GM12878 (cell line): ENCODE data around the gene ERAL1. TPM values are rescaled to one million over a fixed set of nuclear protein-coding genes. Genes with fewer than 3 reads are reported as not detected.

ENCODE experiments used
- ATAC-seq: fragments of 200-7000 bp; cut with Tn5 transposase; 3 replicates; pipeline ENCODE4 v1.9.1; 2020; ENCODE audit warnings: mild to moderate bottlenecking, moderate library complexity
- BruUV-seq: library from RNA; stranded (reverse); fragments of 400-500 nt; replicated peaks from 2 replicates; lab custom pipeline; 2021; lab: Mats Ljungman, UMichigan
- CTCF ChIA-PET: fragments of 300-600 bp; sonication (Branson Sonifier 250); formaldehyde crosslinking; extraction: SDS; loops from one replicate; lab custom pipeline; 2021; ENCODE audit warnings: inconsistent platforms; lab: Yijun Ruan, JAX
- POLR2A ChIA-PET: fragments of 350-600 bp; formaldehyde crosslinking; extraction: SDS; loops from one replicate; lab custom pipeline; 2021; ENCODE audit warnings: inconsistent platforms; lab: Charles Lee
- RAD21 ChIA-PET: fragments of 300-600 bp; sonication (Branson Sonifier 250); formaldehyde crosslinking; loops from one replicate; lab custom pipeline; 2023; ENCODE audit warnings: antibody characterized with exemption; ENCODE audit not compliant: unreplicated experiment; lab: Charles Lee
- SMC1A ChIA-PET: fragments of 300-600 bp; sonication (Branson Sonifier 250); formaldehyde crosslinking; loops from one replicate; lab custom pipeline; 2023; ENCODE audit not compliant: unreplicated experiment, uncharacterized antibody; lab: Charles Lee
- DNase-seq: peaks from one replicate; pipeline ENCODE4 v3.0.0-alpha.2; 2011; ENCODE audit warnings: low read depth, low spot score
- FAIRE-seq: peaks from 3 replicates; lab custom pipeline; 2011; peaks lifted over from hg19 to GRCh38; lab: Jason Lieb, UNC
- H2AFZ ChIP-seq: 2 replicates; pipeline ENCODE4 v1.6.0; 2011; ENCODE audit warnings: low read depth, low read length, control low read depth; ENCODE audit not compliant: control insufficient read depth
- H3K27ac ChIP-seq: 2 replicates; pipeline ENCODE4 v1.5.1; 2011; ENCODE audit warnings: control low read depth; ENCODE audit not compliant: control insufficient read depth, insufficient read depth
- H3K27me3 ChIP-seq, 2 experiments: replicated peaks in 1 of 2; 2 replicates each; pipeline versions ENCODE4 v1.6.0 to v1.6.1; 2011; ENCODE audit warnings: low read length in 1 of 2; ENCODE audit not compliant: control insufficient read depth in 2 of 2, insufficient read depth in 2 of 2
- H3K36me3 ChIP-seq, 2 experiments: 2 replicates each; pipeline ENCODE4 v1.5.1; 2011; ENCODE audit warnings: low read length in 1 of 2; ENCODE audit not compliant: control insufficient read depth in 2 of 2, insufficient read depth in 2 of 2
- H3K4me1 ChIP-seq: 2 replicates; pipeline ENCODE4 v1.6.1; 2011; ENCODE audit warnings: mild to moderate bottlenecking, low read length, moderate library complexity, mixed read lengths; ENCODE audit not compliant: control insufficient read depth, insufficient read depth
- H3K4me2 ChIP-seq: 2 replicates; pipeline ENCODE4 v1.6.0; 2011; ENCODE audit warnings: control low read depth; ENCODE audit not compliant: control insufficient read depth, insufficient read depth
- H3K4me3 ChIP-seq: fragments of 200-600 bp; sonication (generic); 2 replicates; pipeline ENCODE4 v1.5.1; 2016
- H3K79me2 ChIP-seq: 2 replicates; pipeline ENCODE4 v1.6.0; 2011; ENCODE audit warnings: low read length; ENCODE audit not compliant: control insufficient read depth, insufficient read depth
- H3K9ac ChIP-seq: 2 replicates; pipeline ENCODE4 v1.8.0; 2011; ENCODE audit warnings: low read length, control low read depth, mixed read lengths; ENCODE audit not compliant: control insufficient read depth, insufficient read depth
- H3K9me3 ChIP-seq: replicated peaks from 3 replicates; pipeline ENCODE4 v1.5.1; 2011; ENCODE audit warnings: mild to moderate bottlenecking, low read length; ENCODE audit not compliant: control insufficient read depth, insufficient read depth
- H4K20me1 ChIP-seq: 2 replicates; pipeline ENCODE4 v1.6.0; 2011; ENCODE audit not compliant: control insufficient read depth, insufficient read depth
- CREM ChIP-seq: IDR thresholded peaks from 2 replicates; pipeline ENCODE4 v1.6.1; 2014; ENCODE audit warnings: antibody characterized with exemption, low read depth
- NFIC ChIP-seq: IDR thresholded peaks from 2 replicates; pipeline ENCODE4 v1.6.1; 2012; ENCODE audit warnings: low read depth, mild to moderate bottlenecking, inconsistent platforms, low read length, moderate library complexity
- RELB ChIP-seq: fragments of 450-650 bp; IDR thresholded peaks from 2 replicates; pipeline ENCODE4 v1.6.1; 2017; ENCODE audit warnings: low read depth, mild to moderate bottlenecking, moderate library complexity
- WGBS: methylation state at CpG from one replicate; pipeline ENCODE4 v1.1.6; 2016; ENCODE audit warnings: low lambda C conversion rate; ENCODE audit not compliant: insufficient replicate concordance, insufficient coverage; ENCODE audit errors: missing lambda C conversion rate; 5-methylcytosine and 5-hydroxymethylcytosine counted together
- in situ Hi-C: fragments of 300-500 bp; cut with MboI; formaldehyde crosslinking; loops from 9 replicates; pipeline ENCODE4 v1.14.3; 2018; ENCODE audit warnings: mixed read lengths
- intact Hi-C: fragments of 100-400 bp; cut with micrococcal nuclease; formaldehyde crosslinking; loops from one replicate; pipeline ENCODE4 v1.14.2; 2022; ENCODE audit not compliant: unreplicated experiment
- polyA plus RNA-seq, 11 experiments: library from polyadenylated mRNA; depleted of rRNA in 4 of 11; unstranded in 6 of 11; stranded (reverse) in 5 of 11; fragments of >200 nt; fragmentation: Nextera tagmentation in 4 of 11; fragmentation: Illumina TruSeq in 1 of 11; extraction: Ambion mirVana in 4 of 11; extraction: Trizol in 1 of 11; gene quantifications; 1 replicate in 1 of 11; 2 replicates in 10 of 11; pipeline versions ENCODE4 v1.2.1 to v1.2.3, GENCODE V29; 2011 to 2016; ENCODE audit warnings: inconsistent platforms in 2 of 11, missing spikeins in 2 of 11, low read depth in 1 of 11
- total RNA-seq, 4 experiments: library from RNA; depleted of rRNA in 3 of 4; stranded (reverse); fragments of >200 nt in 3 of 4; fragmentation: Illumina TruSeq in 1 of 4; extraction: Trizol in 1 of 4; gene quantifications; 2 replicates each; pipeline versions ENCODE4 v1.2.1 to v1.2.3, GENCODE V29; 2013 to 2021

The ERAL1 gene
- total and polyA plus RNA-seq, 10 of the 15 experiments (the other 5 are each of a cell fraction or from before 2014, with no cell fraction given), result 27.7 to 175 (median 104) TPM

DNA sequence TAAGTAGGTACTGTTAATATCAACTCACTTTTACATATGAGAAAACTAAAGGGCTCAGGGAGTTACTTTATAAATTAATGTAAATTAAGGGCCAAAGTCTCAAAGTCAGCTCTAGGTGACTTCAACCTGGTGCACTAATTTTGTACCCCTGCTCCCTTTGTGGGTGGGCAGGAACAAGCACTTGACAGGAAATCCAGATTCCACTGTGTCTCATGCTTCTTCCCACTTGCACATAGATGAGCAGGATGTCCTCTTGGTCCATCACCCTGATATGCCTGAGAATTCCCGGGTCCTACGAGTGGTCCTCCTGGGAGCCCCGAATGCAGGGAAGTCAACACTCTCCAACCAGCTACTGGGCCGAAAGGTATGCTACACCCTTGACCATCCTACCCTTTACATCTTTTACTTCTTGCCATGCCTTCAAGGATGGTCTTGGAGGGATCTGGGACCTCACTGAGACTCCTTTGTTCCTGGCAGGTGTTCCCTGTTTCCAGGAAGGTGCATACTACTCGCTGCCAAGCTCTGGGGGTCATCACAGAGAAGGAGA, 1.3 kb downstream of the ERAL1 start:
- 89% methylated on average over 5 of the region's 5 CpGs for WGBS
- Histone ChIP-seq H3K27me3 (no peaks in the 10 kb centered on the region), H3K4me2 (peak overlapping the region; percentile 99; the same call in 1 of the 2 replicates), H3K79me2 (peaks cover 14% of the 10 kb centered on the region), H3K27ac (no peak overlapping the region), H3K9me3 (no peaks in the 10 kb centered on the region), H2AFZ (no peak overlapping the region), H3K9ac (no peak overlapping the region), H3K36me3 (peaks cover 10 to 16% of the 10 kb centered on the region in 2 experiments; a peak in 3 of 4 replicates), H3K4me1 (peaks cover 14% of the 10 kb centered on the region), H4K20me1 (no peaks in the 10 kb centered on the region), H3K4me3 (no peak overlapping the region)
- TF ChIP-seq CREM (no peak), NFIC (no peak), RELB (no peak)
- no TSS peak for BruUV-seq
- ChIA-PET SMC1A (interaction anchor here (0.6 to 1.5 kb wide), 5 partner anchors 9 to 93 kb away, joined by 3 to 4 read pairs (median 3); partner anchors contain the start of gene FAM222B), CTCF (interaction anchor here (0.8 to 1.9 kb wide), 4 partner anchors 13 to 92 kb away, joined by 3 to 10 read pairs (median 6); partner anchors contain the start of gene FAM222B), POLR2A (interaction anchor here (0.6 to 2.0 kb wide), 8 partner anchors 36 to 287 kb away, joined by 3 to 9 read pairs (median 3); partner anchors contain the start of gene FLOT2), RAD21 (interaction anchor here (2.1 to 3.3 kb wide), 2 partner anchors 46 to 93 kb away, joined by 5 to 15 read pairs; partner anchors contain the start of gene DHRS13)
- in situ Hi-C loops, result no loop called here
- FAIRE-seq (no peak), DNase-seq (no peak), ATAC-seq (no peak)
- intact Hi-C loops, result no loop called here
